Ascending aorta (tissue), 2 donors: ENCODE measurements around the gene DLX6. TPM values are rescaled to one million over a fixed set of nuclear protein-coding genes. Genes with fewer than 3 reads are reported as not detected.

Source experiments
- DNase-seq, 2 donors: peaks; one replicate each; pipeline ENCODE4 v3.0.0-alpha.2; 2019; ENCODE audit warnings: low spot score in 2 of 2
- H3K27ac ChIP-seq, 2 donors: fragments of 200-600 bp; sonication (generic); one replicate each; pipeline ENCODE4 v1.5.1; 2016 to 2017; ENCODE audit warnings: mild to moderate bottlenecking in 1 of 2
- H3K27me3 ChIP-seq: fragments of 200-600 bp; sonication (generic); one replicate; pipeline ENCODE4 v1.5.1; 2017
- H3K36me3 ChIP-seq, 2 donors: fragments of 200-600 bp; sonication (generic); one replicate each; pipeline ENCODE4 v1.5.1; 2016
- H3K4me1 ChIP-seq, 2 donors: fragments of 200-600 bp; sonication (generic); one replicate each; pipeline ENCODE4 v1.5.1; 2016 to 2017; ENCODE audit warnings: mild to moderate bottlenecking in 1 of 2
- H3K4me3 ChIP-seq, 2 donors: fragments of 200-600 bp; sonication (generic); one replicate each; pipeline ENCODE4 v1.5.1; 2016 to 2017; ENCODE audit warnings: mild to moderate bottlenecking in 1 of 2
- H3K9me3 ChIP-seq, 2 donors: fragments of 200-600 bp; sonication (generic); one replicate each; pipeline ENCODE4 v1.5.1; 2016
- intact Hi-C: fragments of 100-400 bp; cut with DNase I; formaldehyde crosslinking; loops from one replicate; pipeline ENCODE4 v1.15.1; 2023
- total RNA-seq: library from RNA; depleted of rRNA; stranded (reverse); fragments of >200 nt; gene quantifications from one replicate; pipeline ENCODE4 v1.1.0, GENCODE V29; 2016
- TF ChIP-seq, protein P1 (sequence below), 3 experiments: fragments of 200-600 bp in 2 of 3; fragments of 450-650 bp in 1 of 3; sonication (generic) in 2 of 3; IDR thresholded peaks; one replicate each; pipeline ENCODE4 v1.5.1; 2016 to 2019; ENCODE audit warnings: antibody characterized with exemption in 3 of 3, mild to moderate bottlenecking in 1 of 3, moderate library complexity in 1 of 3

Gene DLX6
- total RNA-seq, 1 donor from 2014 or later = not detected

GRCh38 chr7:96991546-96992191, 13.7 kb upstream of the DLX6 start:
- Histone ChIP-seq H3K27ac (no peak overlapping the region), H3K27me3 (peaks cover 27% of the 10 kb centered on the region), H3K9me3 (no peaks in the 10 kb centered on the region), H3K4me1 (peaks cover 0 to 3% of the 10 kb centered on the region in 2 donors), H3K4me3 (no peak overlapping the region), H3K36me3 (no peaks in the 10 kb centered on the region)
- DNase-seq = no peak
- intact Hi-C loops = no loop called here
- TF ChIP-seq, protein P1, sequence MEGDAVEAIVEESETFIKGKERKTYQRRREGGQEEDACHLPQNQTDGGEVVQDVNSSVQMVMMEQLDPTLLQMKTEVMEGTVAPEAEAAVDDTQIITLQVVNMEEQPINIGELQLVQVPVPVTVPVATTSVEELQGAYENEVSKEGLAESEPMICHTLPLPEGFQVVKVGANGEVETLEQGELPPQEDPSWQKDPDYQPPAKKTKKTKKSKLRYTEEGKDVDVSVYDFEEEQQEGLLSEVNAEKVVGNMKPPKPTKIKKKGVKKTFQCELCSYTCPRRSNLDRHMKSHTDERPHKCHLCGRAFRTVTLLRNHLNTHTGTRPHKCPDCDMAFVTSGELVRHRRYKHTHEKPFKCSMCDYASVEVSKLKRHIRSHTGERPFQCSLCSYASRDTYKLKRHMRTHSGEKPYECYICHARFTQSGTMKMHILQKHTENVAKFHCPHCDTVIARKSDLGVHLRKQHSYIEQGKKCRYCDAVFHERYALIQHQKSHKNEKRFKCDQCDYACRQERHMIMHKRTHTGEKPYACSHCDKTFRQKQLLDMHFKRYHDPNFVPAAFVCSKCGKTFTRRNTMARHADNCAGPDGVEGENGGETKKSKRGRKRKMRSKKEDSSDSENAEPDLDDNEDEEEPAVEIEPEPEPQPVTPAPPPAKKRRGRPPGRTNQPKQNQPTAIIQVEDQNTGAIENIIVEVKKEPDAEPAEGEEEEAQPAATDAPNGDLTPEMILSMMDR (IDR thresholded peaks at IDR 0.05) = no peak

DNA sequence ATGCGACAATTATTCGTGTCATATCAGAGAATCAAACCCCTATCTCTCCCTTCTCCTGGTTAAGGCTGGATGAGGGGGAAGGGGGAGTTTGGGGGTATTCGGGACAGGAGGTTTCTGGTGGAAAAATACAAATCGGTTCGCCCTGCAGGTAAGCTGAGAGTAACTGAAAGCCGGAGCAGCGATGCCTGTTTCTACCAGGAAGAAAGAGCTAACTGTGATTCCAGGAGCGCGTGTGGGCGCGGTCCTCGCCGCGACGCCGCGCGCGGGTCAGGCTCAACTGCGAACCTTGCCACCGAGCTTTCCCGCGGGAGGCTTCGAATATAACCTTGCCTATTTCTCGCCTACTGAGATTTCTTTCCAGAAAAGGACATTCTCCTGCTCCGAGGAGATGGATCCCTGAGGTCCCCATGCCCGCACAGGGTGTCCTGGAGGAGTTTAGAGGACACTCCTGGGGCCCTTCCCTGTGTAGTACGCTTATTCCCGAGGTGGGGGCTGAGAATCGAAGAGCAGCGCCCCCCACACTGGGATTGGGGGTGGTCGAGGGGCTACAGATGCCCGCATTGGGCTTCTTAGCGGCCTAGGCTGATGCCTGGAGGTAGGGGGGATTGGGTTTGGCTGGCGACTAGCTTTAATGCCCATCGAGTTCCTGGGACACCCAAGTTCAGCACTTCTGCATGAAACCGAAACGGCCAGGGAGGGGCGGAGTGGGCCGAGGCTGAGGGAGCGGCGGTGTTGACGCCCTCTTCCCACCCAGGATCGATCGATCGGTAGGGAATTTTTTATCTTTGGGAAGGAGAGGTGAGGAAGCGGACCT, 13.0 kb upstream of the DLX6 start:
- intact Hi-C loops = no loop called here
- no peaks in the 10 kb centered on the region for H3K9me3 ChIP-seq
- no peak overlapping the region for H3K27ac ChIP-seq
- no peak for DNase-seq
- no peaks in the 10 kb centered on the region for H3K36me3 ChIP-seq
- TF ChIP-seq, protein P1 (IDR thresholded peaks at IDR 0.05) = no peak
- peak overlapping the region in 1 of 2 donors; percentile 13 for H3K4me3 ChIP-seq
- H3K27me3 ChIP-seq = peaks cover 33% of the 10 kb centered on the region
- peaks cover 0 to 3% of the 10 kb centered on the region in 2 donors for H3K4me1 ChIP-seq

GRCh38 chr7:96993094-96993865, 12.1 kb upstream of the DLX6 start:
- Histone ChIP-seq H3K27me3 (peaks cover 39% of the 10 kb centered on the region), H3K4me3 (no peak overlapping the region), H3K9me3 (no peaks in the 10 kb centered on the region), H3K36me3 (no peaks in the 10 kb centered on the region), H3K27ac (no peak overlapping the region), H3K4me1 (peaks cover 0 to 3% of the 10 kb centered on the region in 2 donors)
- DNase-seq = no peak
- intact Hi-C loops = no loop called here
- TF ChIP-seq, protein P1 (IDR thresholded peaks at IDR 0.05) = no peak

GRCh38 chr7:96993980-96994379, 11.4 kb upstream of the DLX6 start:
- TF ChIP-seq, protein P1 (IDR thresholded peaks at IDR 0.05) = no peak
- H3K9me3 ChIP-seq = no peaks in the 10 kb centered on the region
- intact Hi-C loops = no loop called here
- no peaks in the 10 kb centered on the region for H3K36me3 ChIP-seq
- peaks cover 0 to 3% of the 10 kb centered on the region in 2 donors for H3K4me1 ChIP-seq
- H3K27ac ChIP-seq = no peak overlapping the region
- no peak for DNase-seq
- no peak overlapping the region for H3K4me3 ChIP-seq
- peaks cover 40% of the 10 kb centered on the region for H3K27me3 ChIP-seq

GRCh38 chr7:96995406-96996110, 9.8 kb upstream of the DLX6 start:
- Histone ChIP-seq H3K27me3 (peaks cover 39% of the 10 kb centered on the region), H3K4me3 (no peak overlapping the region), H3K4me1 (peaks cover 0 to 3% of the 10 kb centered on the region in 2 donors), H3K36me3 (no peaks in the 10 kb centered on the region), H3K27ac (no peak overlapping the region), H3K9me3 (no peaks in the 10 kb centered on the region)
- TF ChIP-seq, protein P1 (IDR thresholded peaks at IDR 0.05) = no peak
- intact Hi-C loops = no loop called here
- no peak for DNase-seq
